Renal cortical epithelial cell (primary cell): Measurements from ENCODE around the gene STK17A. TPM values are rescaled to one million over a fixed set of nuclear protein-coding genes. Genes with fewer than 3 reads are reported as not detected.
A peak's percentile ranks its signal among the peaks of the same experiment; 100 is the strongest.

Source experiments
- DNase-seq: peaks from one replicate; pipeline ENCODE4 v3.0.0-alpha.2; 2011; ENCODE audit warnings: low read depth
- total RNA-seq: library from RNA; depleted of rRNA; stranded (reverse); fragments of >200 nt; gene quantifications from 2 replicates; pipeline ENCODE4 v1.2.3, GENCODE V29; 2014

Gene STK17A
- total RNA-seq, 1 donor from 2014 or later, result 97.4 TPM

DNA sequence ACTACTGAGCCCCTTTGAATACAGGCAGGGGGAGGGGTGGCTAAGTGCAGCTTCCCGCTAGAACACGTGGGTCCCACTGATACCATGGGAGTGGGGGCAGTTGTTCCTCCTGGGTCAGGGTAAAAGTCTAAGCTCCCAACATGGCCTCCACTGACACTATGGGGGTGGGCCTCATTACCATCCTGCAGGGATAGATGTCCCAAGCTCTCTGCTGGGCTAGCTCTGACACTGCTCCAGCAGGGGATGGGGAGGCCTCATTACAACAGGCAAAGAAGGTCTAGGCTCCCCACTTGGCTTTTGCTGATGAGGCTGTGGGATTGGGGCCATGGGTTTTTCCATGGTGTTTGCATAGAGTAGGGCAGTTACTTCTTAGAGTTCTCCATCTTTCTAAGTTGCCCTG lies 51.5 kb downstream of the STK17A start:
- DNase-seq, result no peak

DNA sequence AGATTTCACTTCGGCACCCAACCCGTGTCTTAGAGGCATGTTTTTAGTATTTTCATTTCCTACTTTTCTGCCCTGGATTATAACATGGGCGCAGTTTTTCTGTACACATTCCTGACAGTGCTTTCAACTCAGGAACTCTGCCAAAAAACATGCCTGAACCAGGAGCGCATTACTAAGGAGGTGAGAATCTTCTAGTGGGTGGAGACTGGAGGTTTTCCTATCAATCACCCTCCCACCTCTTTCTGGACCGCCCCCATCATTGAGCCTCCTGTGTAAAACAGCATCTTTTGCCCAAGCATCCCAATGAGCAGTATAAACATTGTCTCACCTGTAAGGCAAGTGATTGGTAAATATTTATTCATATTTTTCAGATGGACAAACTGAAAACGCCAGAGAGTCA lies 53.2 kb downstream of the STK17A start:
- DNase-seq, result peak; percentile 75

DNA sequence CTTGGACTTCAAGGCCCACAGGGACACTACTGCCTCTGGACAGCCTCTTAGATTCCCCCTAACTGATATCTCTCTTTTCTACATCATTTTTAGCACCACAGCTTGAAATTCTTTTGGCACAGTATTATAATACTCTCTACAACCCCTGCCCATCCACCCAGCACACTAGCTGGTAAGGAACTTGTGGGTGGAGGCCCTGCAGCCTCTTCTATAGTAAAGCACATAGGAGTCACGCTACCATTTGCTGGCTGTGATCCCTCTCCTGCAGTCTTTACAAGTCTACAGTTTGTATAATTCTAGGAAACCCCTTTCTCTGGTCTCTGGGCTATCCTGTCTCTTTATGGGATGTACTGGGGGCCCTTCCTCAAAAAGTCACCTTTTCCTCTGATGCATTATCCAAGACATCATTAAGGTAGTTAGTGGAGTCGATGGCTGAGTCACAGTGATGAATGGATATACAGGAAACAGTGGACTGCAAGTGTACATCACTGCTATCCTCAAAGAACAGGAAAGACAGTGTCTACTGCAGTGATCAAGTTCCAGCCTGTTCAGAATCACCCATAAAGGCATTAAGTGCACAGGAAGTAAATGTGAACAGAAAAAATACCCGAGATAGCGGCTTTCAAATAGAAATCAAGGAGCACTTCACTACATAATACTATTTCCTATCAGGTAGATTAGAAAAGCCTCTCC lies 54.4 kb downstream of the STK17A start:
- peak; percentile 39 for DNase-seq

DNA sequence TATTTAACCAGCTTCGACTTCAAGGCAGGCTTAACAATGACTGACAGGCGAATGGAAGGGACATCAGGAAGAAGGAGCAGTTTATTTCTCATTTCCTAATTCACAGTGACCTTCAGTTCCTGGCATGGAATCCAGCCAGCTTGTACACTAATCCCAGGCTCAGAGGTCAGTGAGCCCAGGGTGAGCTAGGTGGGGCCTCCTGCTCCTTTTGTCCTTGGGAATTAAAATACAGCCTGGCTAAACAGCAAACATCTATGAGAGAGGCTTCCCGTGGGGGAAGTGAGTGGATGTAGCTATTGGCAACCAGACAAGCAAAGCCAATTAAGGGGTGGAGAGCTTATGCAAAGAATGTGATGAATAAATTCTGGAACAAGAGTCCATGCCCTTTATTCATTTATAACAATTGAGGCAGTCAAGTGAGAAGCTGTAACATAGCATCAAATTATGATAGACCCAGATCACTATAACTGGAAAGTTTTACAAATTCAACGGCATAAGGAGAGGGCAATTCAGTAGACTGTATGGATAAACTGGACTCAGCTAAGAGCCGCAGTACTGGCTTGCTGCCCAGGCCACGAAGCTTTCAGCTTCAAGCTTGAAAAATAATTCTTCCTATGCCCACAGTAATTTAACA lies 57.1 kb downstream of the STK17A start:
- peak; percentile 96 for DNase-seq

DNA sequence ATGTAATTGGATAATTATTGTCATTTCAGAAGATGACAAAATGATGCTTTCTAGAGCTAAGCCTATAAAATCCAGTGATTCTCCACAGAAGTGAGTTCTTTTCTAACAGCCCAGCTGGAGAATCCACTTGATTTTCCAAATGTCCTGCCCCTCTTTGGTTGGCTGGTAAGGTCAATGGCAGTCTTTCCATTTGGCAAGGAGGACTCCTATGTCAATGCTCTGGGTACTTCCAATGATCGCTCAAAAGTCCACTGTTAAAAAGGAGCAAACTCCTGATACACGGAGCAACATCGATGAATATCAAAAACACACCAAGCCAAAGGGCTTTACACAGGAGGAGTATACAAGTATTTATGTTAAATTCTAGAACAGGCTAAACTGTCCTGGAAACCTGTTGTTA lies 57.8 kb downstream of the STK17A start:
- DNase-seq, result no peak

DNA sequence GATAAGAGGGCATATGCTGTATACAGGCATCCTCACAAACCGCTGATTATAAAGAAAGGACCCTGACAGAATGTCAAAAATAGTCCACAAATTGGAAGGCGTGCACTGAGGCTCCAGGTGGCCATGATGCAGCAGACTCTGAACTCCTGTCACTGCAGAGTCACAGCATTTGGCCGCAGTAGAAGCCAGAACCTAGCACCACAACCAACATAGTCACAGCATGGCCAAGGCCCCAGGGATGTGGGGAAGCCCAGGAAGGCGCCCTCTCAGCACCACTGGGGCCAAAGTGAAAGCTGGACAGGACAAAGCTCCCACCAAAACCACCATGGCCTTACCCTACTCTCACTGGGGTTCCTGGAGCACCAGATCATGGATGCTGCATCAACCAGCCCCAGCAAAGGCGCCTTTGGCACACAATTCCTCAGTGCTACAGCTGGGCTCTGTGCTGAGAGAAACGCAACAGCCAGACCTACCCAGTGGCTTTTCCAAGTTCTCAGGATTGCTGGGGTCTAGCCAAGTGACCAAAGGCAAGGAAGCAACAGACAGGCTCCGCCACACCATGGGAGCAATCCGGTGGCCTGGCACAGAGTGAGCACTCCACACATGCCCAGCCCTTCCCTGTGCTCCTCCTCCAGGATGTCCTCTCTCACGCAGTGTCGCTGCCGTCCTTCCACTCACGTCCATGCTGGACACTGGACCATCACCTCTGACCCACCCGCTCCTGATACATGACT lies 60.2 kb downstream of the STK17A start:
- no peak for DNase-seq

DNA sequence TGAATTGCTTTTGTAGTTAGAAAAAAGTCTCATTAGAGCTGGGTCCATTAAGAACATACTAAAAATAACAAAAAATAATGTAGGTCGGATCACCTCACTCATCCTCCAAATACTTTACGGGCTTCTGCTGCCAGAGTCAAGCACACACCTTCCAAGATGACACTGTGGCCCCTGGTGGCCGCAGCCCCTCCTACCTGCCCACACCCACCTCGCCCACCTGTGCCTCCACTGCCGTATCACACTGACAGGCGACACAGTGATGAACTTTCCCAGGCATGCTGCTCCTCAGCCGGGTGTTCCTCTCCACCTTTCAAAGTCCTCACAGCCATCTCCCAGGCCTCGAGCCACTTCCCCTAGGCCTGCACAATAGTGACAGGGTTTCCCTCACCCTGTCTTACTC lies 60.9 kb downstream of the STK17A start:
- no peak for DNase-seq

DNA sequence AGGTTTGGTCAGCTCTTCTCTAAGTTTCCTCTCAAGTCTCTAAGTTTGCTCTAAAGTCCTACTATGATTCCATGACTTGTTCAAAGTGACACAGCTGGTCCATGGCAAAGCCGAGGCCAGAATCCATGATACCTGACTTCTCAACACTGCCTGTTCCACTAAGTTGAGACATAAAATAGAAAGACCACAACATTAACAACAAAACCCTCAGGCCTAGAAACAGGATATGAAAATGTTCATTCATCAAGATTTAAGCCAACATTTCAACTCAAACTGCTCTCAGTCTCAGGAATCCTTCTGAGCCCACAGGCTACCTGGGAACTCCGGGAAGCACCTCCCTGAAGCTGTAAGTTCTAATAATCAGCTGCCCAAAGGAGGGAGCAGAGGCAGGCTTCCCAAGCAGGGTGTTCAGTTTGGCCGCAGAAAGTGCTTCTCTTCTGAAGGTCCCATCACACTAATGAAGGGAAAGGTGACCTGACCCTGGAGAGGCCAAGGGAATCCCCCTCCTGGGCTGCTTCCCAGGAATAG lies 62.9 kb downstream of the STK17A start:
- no peak for DNase-seq

DNA sequence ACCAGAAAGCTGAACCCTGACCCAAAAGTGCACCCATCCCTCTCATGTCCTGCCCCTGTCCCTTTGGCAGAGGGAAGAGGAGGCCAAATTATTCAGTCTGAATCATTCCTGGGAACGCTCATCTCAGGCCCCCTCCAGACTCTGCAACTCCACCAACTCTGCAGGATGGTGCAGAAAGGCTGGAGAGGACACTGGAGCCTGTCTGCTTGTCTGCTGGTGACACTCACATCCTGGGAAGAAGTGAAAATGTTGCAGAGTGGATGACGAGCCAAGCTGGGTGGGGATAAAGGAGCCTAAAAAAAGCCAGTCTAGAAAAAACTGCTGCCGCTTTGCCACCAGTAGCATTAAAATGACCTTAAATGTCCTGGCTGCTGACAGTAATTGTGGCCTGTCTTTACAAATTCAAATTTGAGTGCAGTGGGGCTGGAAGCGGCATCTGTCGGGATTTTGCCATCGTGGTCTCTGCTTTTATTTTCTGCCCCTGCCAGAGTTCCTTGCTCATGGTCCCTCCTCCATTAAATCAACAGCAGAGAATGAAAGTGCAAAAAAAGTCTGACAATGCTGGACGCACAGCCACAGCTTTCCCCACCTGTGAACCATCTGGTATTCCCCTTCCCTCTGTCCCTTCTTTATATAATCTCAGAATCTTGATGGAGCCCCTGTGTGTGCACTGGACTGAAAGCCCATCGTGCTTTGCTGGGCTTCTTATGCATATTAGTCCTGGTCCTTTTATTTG lies 63.9 kb downstream of the STK17A start:
- no peak for DNase-seq

DNA sequence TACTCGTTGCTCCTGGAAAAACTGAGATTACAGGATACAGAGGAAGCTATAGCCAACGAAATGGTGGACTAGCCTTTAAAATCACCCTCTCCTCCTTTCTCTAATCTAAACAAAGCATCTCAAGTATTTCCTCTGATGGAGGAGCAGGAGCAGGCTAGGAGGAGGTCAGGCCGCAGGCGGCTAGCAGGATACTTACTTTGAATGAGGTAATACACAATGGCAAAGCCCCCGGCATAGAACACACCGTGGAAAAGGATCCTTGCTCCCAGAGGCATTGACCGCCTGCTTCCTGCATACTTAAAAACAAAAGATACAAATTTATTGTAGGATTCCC lies 64.4 kb downstream of the STK17A start:
- DNase-seq, result no peak

DNA sequence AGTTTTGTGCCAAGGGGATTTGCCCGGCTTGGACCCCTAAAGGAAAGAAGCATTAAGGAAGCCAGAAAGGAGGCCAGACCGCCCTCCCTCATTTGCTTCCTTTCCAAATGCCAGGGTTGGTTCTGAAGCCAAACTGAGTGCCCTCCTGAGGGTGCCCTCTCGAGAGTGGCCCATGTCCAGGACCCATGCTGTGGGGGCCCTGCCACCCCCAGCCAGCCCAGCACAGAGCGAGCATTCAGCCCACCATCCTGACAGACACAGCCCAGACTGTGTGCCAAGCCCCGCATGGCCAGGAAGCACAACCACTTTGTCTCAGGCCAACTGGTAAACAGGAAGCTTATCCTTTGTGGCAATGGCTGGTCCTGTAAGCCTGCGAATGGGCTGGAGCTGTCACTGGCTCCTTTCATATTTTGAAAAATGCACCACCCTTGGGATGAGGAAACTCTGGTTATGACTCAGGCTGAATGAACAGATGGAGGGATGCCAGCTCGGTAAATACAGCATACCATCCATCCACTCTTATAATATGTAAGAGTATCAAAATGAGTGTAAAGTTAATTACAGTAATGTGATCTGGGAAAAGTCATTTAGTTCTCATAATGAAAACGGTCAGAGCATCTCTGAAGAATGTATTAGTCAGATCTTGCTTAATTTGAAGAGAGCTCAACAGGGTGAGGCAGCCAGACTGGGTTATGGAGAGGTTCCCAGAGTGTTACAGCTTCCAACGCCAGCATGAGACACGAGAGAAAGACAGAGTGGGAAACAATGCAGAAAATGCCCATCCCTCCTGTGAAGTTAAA lies 65.0 kb downstream of the STK17A start:
- DNase-seq, result peak; percentile 99

DNA sequence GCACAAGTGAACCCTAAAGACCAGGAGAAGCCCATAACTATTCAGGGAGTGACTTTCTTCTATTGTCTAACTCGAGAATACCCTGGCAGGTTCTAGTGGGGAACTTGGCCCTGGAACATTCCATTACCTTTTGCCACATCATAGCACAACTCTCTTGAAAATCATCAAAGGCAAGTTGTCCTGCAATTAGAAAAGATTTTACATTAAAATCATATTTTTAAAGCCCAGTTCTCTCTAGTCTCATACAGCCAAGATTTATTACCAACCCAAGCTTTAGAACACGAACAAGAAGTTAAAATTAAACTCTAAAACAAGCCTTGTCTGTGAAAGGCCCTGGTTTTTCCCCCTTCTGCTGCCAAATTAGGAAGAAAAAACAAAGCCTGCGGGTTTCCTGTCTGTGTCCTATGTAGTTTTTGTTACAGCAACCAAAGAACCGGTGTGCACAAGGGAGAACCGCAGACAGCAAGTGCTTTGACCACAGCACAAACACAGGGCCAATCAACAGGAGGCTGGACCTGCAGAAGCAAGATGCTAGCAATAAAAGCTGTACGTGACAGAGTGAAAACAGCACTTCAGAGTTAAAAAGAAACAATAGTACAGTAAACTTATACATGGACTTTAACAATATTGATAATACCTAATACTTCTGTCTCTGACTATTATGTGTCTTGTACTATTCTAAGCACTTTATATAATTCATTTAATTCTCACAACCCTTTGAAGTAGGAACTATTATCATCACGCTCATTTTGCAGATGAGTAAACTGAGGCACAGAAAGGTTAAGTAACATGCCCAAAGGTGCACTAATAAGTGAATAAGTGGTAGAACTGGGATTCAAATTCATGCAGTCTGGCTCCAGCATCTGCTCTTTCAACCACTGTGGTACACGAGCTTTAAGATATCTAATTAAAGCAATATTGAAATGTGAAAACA lies 65.8 kb downstream of the STK17A start:
- peak; percentile 97 for DNase-seq

DNA sequence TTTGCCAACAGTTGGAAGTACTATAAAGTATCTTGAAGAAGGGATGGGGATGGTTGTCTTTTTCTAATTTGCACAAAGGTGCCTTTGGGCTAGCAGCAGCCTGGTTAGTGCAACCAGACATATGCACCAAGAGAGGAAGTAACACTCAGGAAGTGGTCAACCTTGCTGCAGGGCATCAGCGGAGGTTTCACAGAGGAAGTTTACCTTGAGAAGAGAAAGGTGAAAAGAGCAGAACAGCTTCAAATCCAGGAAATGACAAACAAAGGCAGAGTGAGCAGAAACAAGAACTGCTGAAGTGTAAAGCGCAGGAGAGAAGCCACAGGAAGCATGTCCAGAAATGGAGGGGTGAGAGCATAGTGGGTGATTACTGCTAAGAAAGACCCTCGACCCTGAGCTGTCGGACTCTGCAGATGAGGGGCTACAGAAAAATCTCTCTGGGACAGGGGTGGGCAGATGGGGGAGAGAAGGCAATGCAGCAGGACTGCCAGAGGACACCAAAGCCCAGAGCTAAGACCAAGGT lies 66.9 kb downstream of the STK17A start:
- DNase-seq, result peak; percentile 86

DNA sequence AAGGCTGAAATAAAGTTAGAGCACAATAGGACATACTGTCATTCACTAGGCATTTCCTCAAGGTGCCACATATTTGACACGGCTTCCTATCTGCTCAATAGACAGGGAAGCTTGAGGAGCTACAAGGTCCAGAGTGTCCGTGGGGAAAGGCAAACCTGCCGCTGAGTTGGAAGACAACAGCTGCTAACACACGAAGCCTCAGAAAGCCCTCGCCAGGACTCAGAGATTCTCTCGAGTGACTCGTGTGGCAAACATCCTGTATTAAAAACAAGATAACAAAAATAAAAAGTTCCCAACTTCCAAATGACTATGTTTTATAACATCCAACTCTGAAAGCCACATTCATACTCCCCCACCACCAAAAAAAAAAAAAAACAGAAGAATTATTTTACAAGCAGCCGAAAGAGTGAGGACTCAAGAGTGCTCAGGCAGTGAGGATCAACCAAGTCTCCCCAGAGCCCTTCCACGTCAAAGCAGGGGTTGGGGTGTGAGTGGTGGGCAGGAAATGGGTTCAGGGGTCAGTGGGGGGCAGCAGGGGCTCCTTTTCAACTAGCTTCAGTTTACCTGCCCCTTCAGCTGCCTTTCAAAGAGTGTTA lies 67.6 kb downstream of the STK17A start:
- DNase-seq, result peak; percentile 81

DNA sequence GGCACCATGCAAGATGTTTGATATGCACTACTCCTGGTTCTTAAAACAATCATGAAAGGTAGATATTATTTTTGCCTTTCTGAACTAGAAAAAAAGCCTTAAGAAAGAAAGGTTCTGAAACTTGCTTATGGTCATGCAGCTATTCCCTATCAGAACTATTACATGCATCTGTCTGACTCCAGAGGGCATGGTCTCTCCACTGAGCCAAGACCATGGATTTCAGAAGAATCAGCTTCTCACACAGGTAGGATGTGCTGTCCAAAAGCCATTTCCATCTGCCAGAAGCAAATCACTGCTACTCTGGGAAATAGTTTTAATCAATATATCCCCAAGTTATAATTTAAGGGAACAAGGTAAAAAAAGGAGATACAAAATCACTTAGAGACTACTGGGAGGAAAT lies 69.5 kb downstream of the STK17A start:
- DNase-seq, result peak; percentile 38

DNA sequence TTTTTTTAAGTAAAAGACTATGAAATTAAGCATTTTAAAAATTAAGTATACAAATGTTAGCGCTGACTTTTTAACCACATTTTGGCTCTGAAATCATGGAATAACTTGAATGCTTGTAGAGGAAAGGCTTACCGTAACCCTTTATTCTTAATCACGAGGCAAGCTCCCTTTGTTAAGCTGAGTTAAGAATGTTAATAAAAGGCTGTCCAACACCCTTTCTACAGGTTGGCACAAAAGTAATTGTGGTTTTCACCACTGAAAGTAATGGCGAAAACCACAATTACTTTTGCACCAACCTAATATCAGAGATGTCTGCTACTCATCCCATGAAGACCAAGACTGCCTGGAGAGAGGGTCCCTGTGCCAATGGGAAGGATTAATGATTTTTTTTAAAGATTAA lies 70.6 kb downstream of the STK17A start:
- no peak for DNase-seq

DNA sequence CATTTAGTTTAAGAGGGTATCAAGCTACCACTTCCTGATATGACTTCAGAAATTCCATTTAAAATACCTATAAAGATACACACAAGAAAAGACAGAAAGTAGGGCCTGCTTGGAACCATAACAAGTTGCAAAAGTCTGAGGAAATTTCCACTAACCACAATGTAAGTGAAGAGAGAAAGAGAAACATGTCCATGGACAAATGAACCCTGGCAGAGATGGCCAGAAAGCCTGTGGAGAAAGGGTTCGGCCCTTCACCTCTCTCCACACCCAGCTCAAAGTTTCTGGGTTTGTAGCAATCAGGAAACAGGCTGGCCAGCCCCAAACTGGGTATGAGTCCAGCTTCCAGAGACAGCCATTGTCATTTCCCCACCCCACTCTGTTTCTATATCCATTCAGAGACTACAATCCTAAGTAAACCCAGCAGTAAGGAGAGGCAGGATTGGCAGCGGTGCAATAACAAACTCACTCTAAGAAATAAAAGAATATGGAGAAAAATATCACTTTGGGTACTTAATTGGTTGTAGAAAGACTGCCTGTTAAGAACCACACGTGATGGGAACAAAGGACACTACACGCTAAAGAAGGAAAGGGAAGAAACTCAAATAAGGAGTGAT lies 71.1 kb downstream of the STK17A start:
- DNase-seq, result no peak

DNA sequence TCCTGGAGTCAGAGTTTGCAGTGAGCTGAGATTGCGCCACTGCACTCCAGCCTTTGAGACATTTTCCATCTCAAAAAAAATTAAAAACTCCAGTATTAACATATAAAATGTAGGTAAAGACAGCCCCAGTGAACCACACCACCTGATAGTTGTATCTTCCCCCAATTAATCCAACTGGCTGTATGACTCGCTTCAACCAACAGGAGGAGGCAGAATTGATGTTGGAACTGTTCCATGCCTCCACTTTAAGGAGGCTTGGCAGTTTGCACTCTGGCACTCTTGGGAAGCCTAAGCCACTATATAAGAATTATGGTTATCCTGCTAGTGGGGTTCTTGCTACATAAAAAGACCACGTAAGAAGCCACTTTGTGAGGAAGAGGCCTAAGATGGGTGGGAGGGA lies 72.7 kb downstream of the STK17A start:
- no peak for DNase-seq

DNA sequence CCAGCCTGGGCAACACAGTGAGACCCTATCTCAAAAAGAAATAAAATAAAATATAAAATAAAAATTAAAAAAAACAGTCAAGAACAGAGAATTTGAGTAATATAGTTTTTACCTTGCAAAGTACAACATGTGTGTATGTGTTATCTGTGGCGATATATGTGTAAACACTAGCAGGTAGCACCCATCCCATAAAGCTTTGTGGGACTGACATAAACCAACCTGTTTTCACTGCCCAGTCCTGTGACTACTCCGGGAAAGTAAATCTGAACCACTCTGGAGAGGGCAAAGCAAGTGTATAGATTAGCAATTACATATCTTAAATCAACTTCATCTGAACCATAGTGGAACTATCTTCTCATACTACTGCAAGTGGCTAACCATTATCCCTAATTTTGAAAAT lies 74.1 kb downstream of the STK17A start:
- no peak for DNase-seq
